ENCODE data around the gene SCMH1.

Gene SCMH1

DNA sequence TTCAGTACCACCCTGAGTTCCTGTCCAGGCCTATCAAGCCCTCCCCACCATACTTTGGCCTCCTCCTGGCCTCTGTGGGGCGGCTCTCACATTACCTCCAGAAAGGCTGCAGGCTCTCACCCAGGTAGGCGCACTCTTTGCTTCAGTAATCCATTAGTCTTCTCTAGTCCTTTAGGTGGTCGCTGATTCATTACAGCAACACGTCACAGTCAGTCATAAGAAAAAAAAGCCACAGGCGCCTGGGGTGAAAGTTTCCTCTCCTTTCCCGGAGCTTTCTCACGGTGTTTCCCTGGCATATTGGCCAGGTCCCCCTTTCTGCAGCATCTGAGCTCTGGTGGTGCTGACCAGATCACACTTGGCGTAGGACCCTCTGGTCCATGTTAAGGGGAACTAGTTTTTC is 232.6 kb downstream of the SCMH1 start:
- no peak for DNase-seq (ENCODE audit: low read depth in 3 of 3, low spot score in 1 of 3)

DNA sequence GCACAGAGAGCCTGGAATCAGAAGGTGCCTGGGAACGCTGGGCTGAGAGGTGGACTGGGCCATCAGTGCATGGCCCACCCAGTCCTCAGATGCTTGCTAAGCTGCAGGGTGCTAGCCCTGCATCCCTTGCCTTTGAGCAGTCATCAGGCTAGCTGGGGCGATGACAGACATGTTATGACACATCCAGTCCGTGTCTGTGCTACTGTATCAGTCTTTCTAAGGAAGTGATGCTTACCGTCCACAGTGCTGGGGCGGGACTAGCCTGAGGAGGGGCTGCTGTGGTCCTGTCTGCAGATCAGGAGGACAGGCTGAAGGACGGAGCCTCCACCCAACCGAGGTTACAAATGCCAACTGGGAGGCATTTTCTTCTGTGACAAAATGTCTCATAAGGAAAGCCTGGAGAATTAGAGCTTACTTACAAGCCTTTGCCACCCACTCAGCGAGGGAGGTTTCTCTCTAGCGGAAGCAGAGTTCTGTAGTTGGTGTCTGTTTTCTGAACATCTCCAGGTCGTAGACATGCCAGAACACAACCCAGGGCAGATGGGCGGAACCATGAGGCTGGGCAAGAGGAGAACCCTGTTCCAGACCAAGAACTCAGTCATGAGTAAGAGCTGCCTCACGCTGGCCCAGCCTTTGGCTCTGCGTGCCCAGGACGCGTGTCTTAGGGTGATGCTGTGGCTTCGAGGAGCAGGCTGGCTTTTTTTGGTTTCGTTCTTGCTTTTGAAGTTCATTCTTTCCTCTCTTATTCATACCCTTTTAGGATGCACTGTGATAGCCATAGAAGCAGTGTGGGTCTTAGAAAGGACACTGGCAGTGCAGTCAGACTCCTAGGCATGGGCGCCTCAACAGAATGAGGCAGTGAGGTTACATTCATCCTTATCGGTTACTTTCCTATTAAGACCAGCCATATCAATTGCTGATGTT is 234.9 kb downstream of the SCMH1 start:
- no peak for DNase-seq (ENCODE audit: low read depth in 3 of 3, low spot score in 1 of 3)

GRCh38 chr1:41005876-41006275 is 236.2 kb downstream of the SCMH1 start:
- no peak for DNase-seq (ENCODE audit: low read depth in 3 of 3, low spot score in 1 of 3)

GRCh38 chr1:41003640-41004220 is 238.4 kb downstream of the SCMH1 start:
- peak; percentile 56 to 76 (median 62) for DNase-seq (ENCODE audit: low read depth in 3 of 3, low spot score in 1 of 3)

DNA sequence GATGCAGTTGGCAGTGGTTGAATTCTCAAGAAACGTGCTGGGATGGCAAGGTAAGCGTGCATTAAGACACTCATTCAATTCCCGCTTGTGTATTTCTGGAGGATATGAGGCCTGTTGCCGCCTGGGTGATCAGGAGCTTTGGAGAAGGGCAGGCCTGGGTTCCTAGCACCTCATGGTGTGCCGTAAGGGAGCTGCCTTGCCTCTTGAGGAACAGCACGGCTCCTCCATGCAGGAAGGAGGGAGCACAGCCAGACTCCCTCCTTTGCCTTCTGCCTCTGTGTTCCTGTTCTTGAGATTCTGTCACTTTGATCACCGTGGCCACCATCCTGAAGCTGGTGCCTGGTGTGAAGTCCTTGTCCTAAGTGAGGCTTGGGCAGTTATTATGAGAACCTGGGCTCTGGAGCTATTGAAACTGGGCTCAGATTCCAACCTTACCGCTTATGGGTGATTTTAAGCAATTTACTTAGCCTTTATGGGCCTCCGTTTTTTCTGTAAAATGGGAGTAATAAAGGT is 238.9 kb downstream of the SCMH1 start:
- no peak for DNase-seq (ENCODE audit: low read depth in 3 of 3, low spot score in 1 of 3)

DNA sequence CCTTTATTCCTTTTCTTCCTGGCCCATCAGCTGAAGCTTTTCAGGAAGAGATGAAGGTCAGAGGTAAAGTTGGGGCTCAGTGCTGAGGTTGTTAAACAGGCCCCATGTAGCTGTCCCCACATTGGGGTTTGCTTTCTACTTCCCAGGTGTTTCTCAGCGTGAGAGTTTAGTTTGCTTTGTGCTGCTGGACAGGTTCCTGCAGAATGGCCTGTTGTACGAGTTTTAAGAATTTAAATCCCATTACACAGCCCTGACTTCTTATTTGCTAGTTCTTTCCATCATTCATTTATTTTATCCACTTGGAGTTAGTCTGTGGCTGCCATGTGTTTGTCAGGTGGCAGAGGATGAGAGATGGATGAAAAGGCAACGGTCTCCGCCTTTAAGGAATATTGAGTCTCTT is 243.4 kb downstream of the SCMH1 start:
- DNase-seq (ENCODE audit: low read depth in 3 of 3, low spot score in 1 of 3): no peak

DNA sequence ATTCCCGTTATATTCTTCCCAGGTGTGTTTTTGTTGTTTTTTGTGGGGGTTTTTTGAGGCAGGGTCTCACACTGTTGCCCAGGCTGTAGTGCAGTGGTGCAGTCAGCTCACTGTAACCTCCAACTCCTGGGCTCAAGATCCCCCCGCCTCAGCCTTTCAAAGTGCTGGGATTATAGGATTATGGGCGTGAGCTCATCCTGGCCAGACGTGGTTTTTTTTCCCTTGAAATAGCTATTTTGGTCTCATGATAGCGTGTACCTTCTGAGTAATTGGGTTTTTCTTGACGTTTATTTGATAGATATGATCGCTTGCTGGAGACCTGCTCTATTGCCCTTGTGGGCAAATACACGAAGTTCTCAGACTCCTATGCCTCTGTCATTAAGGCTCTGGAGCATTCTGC is 245.0 kb downstream of the SCMH1 start:
- no peak for DNase-seq (ENCODE audit: low read depth in 3 of 3, low spot score in 1 of 3)

- no peak for DNase-seq (ENCODE audit: low read depth in 3 of 3, low spot score in 1 of 3)
These were observed 253.0 kb downstream of the SCMH1 start for GRCh38 chr1:40989066-40989465.

DNA sequence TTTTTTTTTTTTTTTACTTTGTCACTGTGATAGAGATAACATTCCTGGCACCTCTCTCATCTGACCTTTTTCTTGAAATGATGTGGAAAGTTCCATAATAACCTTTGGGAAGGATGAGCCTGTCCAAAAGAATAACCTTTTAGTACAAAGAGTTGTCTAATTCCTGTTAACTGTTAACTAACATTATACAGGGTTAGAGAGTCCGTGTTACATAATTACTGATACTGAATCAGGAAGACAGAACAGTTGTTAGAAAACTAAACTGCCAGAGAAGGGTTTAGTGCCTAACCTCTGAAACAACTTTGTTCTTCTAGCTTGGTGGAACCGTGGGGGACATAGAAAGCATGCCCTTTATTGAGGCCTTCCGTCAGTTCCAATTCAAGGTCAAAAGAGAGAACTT is 253.8 kb downstream of the SCMH1 start:
- DNase-seq (ENCODE audit: low read depth in 3 of 3, low spot score in 1 of 3): no peak

DNA sequence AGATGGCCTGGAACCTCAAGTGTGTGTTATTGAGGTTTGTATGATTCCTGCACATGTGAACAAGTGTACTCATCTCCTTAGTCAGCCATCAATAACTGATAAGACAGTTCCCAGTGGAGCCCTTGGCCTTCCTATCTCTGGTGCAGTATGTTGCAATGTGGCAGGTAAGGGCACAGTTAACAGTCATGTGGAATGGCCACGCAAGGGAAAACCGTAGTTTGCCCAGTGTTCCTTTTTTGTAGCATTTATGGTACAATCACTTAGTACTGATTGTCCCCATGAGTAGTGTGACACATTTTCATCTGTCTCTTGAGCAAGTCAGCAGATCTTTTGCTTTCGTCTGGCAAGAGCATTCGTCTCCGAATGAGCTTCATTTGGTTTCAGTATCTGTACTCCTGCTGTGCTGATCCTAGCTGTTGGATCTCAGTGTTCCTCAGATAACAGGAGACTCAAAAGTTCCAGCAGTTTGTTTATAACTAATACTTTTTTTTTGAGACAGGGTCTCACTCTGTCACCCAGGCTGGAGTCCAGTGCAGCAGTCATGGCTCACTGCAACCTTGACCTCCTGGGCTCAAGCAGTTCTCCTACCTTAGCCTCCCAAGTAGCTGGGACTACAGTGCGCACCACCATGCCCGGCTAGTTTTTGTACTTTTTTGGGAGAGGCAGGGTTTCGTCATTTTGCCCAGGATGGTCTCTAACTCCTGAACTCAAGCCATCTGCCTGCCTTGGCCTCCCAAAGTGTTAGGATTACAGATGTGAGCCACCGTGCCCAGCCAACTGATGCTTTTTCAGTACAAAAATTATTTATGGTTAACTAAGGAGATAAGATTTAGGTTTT is 254.4 kb downstream of the SCMH1 start:
- no peak for DNase-seq (ENCODE audit: low read depth in 3 of 3, low spot score in 1 of 3)

DNA sequence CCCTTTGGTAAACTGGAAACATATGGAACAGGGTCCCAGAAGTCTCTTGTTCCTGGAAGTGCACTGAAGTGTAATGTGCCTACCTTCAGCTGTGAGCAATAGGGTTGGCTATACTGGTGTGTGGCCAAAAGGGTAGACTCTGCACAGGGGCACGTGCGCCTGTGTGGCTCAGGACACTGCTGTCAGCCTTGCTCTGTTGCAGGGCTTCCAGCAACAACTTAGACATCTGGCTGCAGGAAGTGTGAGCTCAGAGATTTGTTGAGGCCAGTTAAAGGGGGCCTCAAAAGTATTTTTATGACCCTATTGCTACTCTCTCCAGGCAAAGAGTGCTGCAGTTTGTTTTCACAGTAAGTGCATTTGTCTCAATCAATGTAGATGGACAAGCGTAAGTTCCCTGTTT is 255.2 kb downstream of the SCMH1 start:
- no peak for DNase-seq (ENCODE audit: low read depth in 3 of 3, low spot score in 1 of 3)

GRCh38 chr1:40986328-40986783 is 255.8 kb downstream of the SCMH1 start:
- DNase-seq (ENCODE audit: low read depth in 3 of 3, low spot score in 1 of 3): no peak

- no peak for DNase-seq (ENCODE audit: low read depth in 3 of 3, low spot score in 1 of 3)
These were observed 256.2 kb downstream of the SCMH1 start for GRCh38 chr1:40985875-40986274.

GRCh38 chr1:40985161-40985560 is 256.9 kb downstream of the SCMH1 start:
- no peak for DNase-seq (ENCODE audit: low read depth in 3 of 3, low spot score in 1 of 3)

DNA sequence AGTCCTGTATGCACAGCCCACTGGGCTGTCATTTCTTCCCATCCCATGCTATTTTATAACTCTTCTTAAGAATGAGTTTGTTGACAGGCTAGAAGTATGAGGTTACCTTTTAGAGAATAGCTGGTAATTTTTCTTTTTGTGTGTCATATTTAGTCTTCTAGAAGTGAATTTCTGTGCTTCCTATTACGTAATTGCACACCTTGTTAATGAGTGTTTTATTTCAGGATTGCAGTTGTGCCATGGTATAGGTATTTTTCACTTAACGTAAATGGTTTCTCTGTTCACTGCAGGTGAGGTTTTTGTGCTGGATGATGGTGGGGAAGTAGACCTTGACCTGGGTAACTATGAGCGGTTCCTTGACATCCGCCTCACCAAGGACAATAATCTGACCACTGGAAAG is 257.6 kb downstream of the SCMH1 start:
- DNase-seq (ENCODE audit: low read depth in 3 of 3, low spot score in 1 of 3): no peak

- DNase-seq (ENCODE audit: low read depth in 3 of 3, low spot score in 1 of 3): no peak
These were observed 258.0 kb downstream of the SCMH1 start for GRCh38 chr1:40984066-40984465.

DNA sequence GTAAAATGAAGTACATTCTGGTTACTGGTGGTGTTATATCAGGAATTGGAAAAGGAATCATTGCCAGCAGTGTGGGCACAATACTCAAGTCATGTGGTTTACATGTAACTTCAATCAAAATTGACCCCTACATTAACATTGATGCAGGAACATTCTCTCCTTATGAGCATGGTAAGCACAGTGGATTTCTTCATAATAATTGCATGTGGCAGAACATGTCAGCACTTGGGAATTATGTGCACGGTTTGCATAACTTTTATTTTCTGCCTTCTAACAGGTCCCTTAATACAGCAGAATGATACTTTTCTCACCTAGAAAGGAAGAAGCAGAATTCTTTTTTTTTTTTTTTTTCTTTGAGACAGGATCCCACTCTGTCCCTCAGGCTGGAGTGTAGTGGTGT is 258.8 kb downstream of the SCMH1 start:
- DNase-seq (ENCODE audit: low read depth in 3 of 3, low spot score in 1 of 3): no peak

GRCh38 chr1:40982721-40983120 is 259.4 kb downstream of the SCMH1 start:
- DNase-seq (ENCODE audit: low read depth in 3 of 3, low spot score in 1 of 3): no peak

DNA sequence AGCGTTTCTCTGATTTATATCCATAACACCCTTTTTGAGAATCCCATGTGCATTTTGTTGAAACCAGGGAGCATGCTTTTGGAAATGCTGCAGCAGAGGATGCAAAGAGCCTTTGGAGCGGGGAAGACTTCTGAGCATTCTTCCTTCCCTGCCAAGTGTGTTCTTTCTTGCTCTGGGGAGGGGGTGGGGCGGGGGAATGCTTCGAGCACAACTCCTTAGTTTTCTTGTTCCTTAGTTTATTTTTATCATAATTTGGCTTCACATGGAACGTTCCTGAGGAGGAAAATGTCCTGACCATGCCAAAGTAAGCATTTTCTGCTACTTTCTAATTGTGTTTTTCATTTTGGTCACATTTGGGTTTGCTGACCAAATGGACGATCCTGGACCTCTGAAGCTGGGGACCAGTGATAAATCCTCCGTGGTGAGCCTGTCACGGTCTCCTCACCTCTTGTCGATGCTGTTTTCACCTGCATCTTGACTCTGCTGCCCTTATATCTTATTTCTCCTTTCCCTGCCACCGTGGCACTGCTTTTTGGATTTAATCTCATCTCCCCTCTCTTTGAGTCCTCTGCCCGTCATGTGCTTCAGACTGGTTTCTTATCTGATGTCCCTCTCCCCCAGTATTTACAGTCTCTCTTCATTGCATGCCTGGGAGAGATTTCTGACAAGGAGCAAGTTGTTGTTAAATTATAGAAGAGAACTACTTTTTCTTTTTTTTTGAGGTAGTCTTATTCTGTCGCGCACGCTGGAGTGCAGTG is 260.2 kb downstream of the SCMH1 start:
- DNase-seq (ENCODE audit: low read depth in 3 of 3, low spot score in 1 of 3): no peak

DNA sequence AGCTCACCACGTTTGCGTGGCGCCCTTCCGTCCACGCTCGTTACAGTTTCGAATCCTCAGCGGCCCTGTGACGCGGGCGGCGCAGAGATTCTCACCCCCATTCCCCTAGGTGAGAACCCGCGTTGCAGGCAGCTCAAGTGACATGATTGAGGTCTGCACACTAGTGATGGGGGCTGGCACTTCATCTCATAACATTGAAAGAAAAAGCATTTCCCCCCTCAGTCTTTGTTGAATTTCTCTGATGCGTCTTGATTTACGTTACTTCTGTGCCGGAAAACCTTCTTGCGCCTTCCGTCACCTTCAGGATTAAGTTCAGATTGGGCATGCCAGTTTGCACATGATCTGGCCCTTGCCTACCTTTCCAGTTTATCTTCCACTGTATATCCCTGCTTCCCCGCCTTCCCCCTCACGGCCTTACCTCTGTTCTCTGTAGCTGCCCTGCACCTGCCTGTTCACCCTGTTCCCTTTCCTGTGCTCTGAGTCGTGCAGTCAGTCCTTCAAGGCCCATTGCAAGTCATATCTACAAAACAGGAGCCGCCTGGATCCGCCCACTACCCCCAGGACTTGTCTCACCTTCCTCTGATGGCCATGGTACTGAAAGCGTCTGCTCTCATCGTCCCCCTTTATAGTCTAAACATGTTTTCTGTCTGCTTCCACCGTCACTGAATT is 261.5 kb downstream of the SCMH1 start:
- peak in 2 of 3 donors; percentile 5 to 29 for DNase-seq (ENCODE audit: low read depth in 3 of 3, low spot score in 1 of 3)
